MM.1S (cell line): ENCODE measurements around the gene METAP1D.

Experiments
- DNase-seq: peaks from one replicate; pipeline ENCODE4 v3.0.0-alpha.2; 2015
- H2AFZ ChIP-seq: fragments of 300-600 bp; sonication (generic); 2 replicates; pipeline ENCODE4 v1.6.0; 2016; ENCODE audit warnings: antibody characterized with exemption, low read length
- H3F3A ChIP-seq: fragments of 300-600 bp; sonication (generic); 2 replicates; pipeline ENCODE4 v1.6.1; 2016; ENCODE audit warnings: mild to moderate bottlenecking, antibody characterized with exemption, low read length, moderate library complexity, mixed read lengths; ENCODE audit not compliant: insufficient read depth
- H3K27ac ChIP-seq: fragments of 300-600 bp; sonication (generic); 2 replicates; pipeline ENCODE4 v1.5.1; 2016; ENCODE audit warnings: mild to moderate bottlenecking, low read length
- H3K27me3 ChIP-seq: fragments of 300-600 bp; sonication (generic); replicated peaks from 2 replicates; pipeline ENCODE4 v1.6.0; 2016; ENCODE audit warnings: low read length; ENCODE audit not compliant: insufficient read depth
- H3K36me3 ChIP-seq: fragments of 300-600 bp; sonication (generic); replicated peaks from 2 replicates; pipeline ENCODE4 v1.6.1; 2016; ENCODE audit warnings: mild to moderate bottlenecking, low read length, mixed read lengths; ENCODE audit not compliant: insufficient read depth
- H3K4me1 ChIP-seq: fragments of 300-600 bp; sonication (generic); 2 replicates; pipeline ENCODE4 v1.6.1; 2016; ENCODE audit warnings: low read length, mixed read lengths
- H3K4me2 ChIP-seq: fragments of 300-600 bp; sonication (generic); 2 replicates; pipeline ENCODE4 v1.6.0; 2016; ENCODE audit warnings: low read depth, low read length
- H3K4me3 ChIP-seq: fragments of 300-600 bp; sonication (generic); 2 replicates; pipeline ENCODE4 v1.5.1; 2016; ENCODE audit warnings: low read length, mixed read lengths
- H3K79me2 ChIP-seq: fragments of 300-600 bp; sonication (generic); 2 replicates; pipeline ENCODE4 v1.6.1; 2016; ENCODE audit warnings: mixed run types, low read length, mixed read lengths
- H3K9ac ChIP-seq: fragments of 300-600 bp; sonication (generic); 2 replicates; pipeline ENCODE4 v1.6.1; 2016; ENCODE audit warnings: low read length, mixed read lengths
- H3K9me2 ChIP-seq: fragments of 300-600 bp; sonication (generic); replicated peaks from 2 replicates; pipeline ENCODE4 v1.6.1; 2016; ENCODE audit warnings: mild to moderate bottlenecking, low read length, mixed read lengths; ENCODE audit not compliant: insufficient read depth
- H3K9me3 ChIP-seq: fragments of 300-600 bp; sonication (generic); replicated peaks from 2 replicates; pipeline ENCODE4 v1.6.1; 2016; ENCODE audit warnings: mild to moderate bottlenecking, low read length, mixed read lengths; ENCODE audit not compliant: insufficient read depth
- H4K20me1 ChIP-seq: fragments of 300-600 bp; sonication (generic); 2 replicates; pipeline ENCODE4 v1.6.1; 2016; ENCODE audit warnings: mild to moderate bottlenecking, low read length, moderate library complexity, mixed read lengths; ENCODE audit not compliant: insufficient read depth
- EZH2 ChIP-seq: fragments of 300-600 bp; sonication (generic); optimal IDR thresholded peaks from 2 replicates; pipeline ENCODE3; 2017; ENCODE audit warnings: low read depth, mild to moderate bottlenecking, antibody characterized with exemption, low read length, mixed read lengths
- EZH2phosphoT487 ChIP-seq: fragments of 300-600 bp; sonication (generic); IDR thresholded peaks from 2 replicates; pipeline ENCODE4 v1.6.1; 2018; ENCODE audit warnings: antibody characterized with exemption, low read length
- TF ChIP-seq, protein P1 (sequence below): fragments of 300-600 bp; sonication (generic); IDR thresholded peaks from 2 replicates; pipeline ENCODE4 v1.5.1; 2016; ENCODE audit warnings: antibody characterized with exemption, low read length, mixed read lengths

The METAP1D gene

DNA sequence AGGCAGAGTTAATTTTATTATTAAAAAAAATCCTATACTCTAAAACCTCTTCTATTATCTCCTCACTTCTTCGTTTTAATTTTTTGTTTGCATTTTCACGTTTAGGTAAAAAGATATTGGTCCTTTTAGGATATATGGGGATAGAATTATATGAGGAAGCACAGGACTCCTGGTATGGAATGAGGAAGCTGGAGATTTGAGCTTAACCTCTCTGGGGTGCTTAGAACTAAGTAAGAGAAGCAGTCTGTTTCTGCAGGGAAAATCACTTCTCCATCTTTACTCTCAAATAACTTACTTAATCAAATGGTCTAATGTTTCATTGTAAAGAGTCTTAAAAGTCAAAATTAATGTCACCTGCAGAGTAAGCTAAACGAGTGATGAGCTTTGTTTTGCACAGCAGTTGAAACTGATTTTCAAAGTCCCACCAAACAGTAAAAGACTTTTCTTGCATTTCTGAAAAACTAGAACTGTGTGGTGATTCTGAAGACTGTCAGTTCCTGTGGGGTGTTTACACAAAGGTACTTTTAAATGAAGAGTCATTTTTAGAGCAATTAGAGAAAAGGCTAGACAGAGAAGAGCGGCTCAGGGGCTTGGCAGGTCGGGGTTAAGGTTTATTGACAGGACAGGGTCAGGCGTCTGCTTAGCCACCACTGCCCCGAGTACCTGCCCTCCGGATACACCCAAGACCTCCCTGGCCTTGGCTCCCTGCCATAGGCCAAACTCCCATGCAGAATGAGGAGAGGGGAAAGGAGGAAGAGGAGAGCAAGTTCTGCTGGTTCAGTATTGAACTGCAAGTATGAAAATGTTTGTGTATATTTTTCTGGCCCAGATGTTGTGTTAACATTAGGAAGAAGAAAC is 21.6 kb downstream of the METAP1D start:
- no peaks in the 10 kb centered on the region for H3K9me3 ChIP-seq
- no peak overlapping the region for H3K9ac ChIP-seq
- no peak overlapping the region for H2AFZ ChIP-seq
- H3K36me3 ChIP-seq = no peaks in the 10 kb centered on the region
- H3K9me2 ChIP-seq = no peaks in the 10 kb centered on the region
- no peaks in the 10 kb centered on the region for H3K4me1 ChIP-seq
- H3K79me2 ChIP-seq = no peaks in the 10 kb centered on the region
- H3K4me2 ChIP-seq = no peak overlapping the region
- H3K27ac ChIP-seq = no peak overlapping the region
- TF ChIP-seq EZH2 (no peak), EZH2phosphoT487 (no peak)
- TF ChIP-seq, protein P1, sequence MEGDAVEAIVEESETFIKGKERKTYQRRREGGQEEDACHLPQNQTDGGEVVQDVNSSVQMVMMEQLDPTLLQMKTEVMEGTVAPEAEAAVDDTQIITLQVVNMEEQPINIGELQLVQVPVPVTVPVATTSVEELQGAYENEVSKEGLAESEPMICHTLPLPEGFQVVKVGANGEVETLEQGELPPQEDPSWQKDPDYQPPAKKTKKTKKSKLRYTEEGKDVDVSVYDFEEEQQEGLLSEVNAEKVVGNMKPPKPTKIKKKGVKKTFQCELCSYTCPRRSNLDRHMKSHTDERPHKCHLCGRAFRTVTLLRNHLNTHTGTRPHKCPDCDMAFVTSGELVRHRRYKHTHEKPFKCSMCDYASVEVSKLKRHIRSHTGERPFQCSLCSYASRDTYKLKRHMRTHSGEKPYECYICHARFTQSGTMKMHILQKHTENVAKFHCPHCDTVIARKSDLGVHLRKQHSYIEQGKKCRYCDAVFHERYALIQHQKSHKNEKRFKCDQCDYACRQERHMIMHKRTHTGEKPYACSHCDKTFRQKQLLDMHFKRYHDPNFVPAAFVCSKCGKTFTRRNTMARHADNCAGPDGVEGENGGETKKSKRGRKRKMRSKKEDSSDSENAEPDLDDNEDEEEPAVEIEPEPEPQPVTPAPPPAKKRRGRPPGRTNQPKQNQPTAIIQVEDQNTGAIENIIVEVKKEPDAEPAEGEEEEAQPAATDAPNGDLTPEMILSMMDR = no peak
- no peak overlapping the region for H3K4me3 ChIP-seq
- H3K27me3 ChIP-seq = no peaks in the 10 kb centered on the region
- no peaks in the 10 kb centered on the region for H4K20me1 ChIP-seq
- no peaks in the 10 kb centered on the region for H3F3A ChIP-seq
- no peak for DNase-seq

DNA sequence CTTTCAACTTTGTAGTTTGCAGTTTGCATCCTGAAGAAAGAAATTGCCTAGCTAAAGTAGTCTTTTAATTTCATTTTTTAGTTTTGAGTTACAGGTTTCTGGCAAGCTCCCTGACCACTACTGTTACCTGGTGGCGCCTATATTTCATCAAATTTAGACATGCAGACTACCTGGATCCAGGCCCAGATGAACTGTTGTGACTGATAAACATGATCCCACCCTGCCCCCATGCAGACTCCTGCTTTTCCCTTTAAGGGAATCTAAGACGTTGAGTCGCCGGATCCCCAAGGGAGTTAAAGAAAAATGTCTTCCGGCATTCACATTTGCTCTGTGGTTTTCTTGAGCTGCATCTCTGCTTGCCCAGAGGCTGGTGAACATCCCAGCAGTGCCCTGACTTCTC is 22.2 kb downstream of the METAP1D start:
- no peak overlapping the region for H2AFZ ChIP-seq
- H3K36me3 ChIP-seq = no peaks in the 10 kb centered on the region
- H3K9ac ChIP-seq = no peak overlapping the region
- no peaks in the 10 kb centered on the region for H3K9me3 ChIP-seq
- H3K4me1 ChIP-seq = no peaks in the 10 kb centered on the region
- H4K20me1 ChIP-seq = no peaks in the 10 kb centered on the region
- TF ChIP-seq, protein P1 = no peak
- TF ChIP-seq EZH2 = no peak
- TF ChIP-seq EZH2phosphoT487 = no peak
- H3K9me2 ChIP-seq = no peaks in the 10 kb centered on the region
- no peak overlapping the region for H3K4me3 ChIP-seq
- no peak overlapping the region for H3K4me2 ChIP-seq
- no peak for DNase-seq
- no peak overlapping the region for H3K27ac ChIP-seq
- H3K27me3 ChIP-seq = no peaks in the 10 kb centered on the region
- no peaks in the 10 kb centered on the region for H3F3A ChIP-seq
- H3K79me2 ChIP-seq = no peaks in the 10 kb centered on the region

DNA sequence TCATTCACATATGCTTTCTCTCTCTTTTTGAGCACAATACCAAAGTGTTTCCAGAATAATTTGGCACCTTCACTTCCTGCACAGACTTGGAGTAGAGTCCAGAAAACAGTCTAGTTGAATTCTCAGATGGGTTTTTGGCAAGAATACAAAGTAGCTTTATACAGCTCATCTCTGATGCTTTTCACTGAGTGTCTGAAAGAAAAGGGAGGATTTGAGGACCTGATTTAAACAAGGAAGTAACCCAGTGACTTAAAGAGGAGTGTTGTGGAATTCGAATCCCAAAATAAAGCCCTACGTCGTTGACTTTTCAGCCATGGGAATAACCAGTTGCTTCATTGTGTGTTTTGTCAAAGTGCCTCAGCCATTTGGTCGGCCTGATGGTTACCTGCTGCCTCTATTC is 31.8 kb downstream of the METAP1D start:
- H3K4me1 ChIP-seq = no peaks in the 10 kb centered on the region
- no peaks in the 10 kb centered on the region for H3K9me3 ChIP-seq
- TF ChIP-seq, protein P1 = no peak
- no peak for TF ChIP-seq EZH2
- TF ChIP-seq EZH2phosphoT487 = no peak
- H3K27me3 ChIP-seq = no peaks in the 10 kb centered on the region
- H3K4me2 ChIP-seq = no peak overlapping the region
- no peaks in the 10 kb centered on the region for H3K36me3 ChIP-seq
- H4K20me1 ChIP-seq = no peaks in the 10 kb centered on the region
- no peaks in the 10 kb centered on the region for H3F3A ChIP-seq
- no peak overlapping the region for H3K9ac ChIP-seq
- H3K4me3 ChIP-seq = no peak overlapping the region
- H3K27ac ChIP-seq = no peak overlapping the region
- H3K79me2 ChIP-seq = no peaks in the 10 kb centered on the region
- DNase-seq = no peak
- no peaks in the 10 kb centered on the region for H3K9me2 ChIP-seq
- no peak overlapping the region for H2AFZ ChIP-seq
